ENCODE measurements around the gene GOSR1. TPM values are rescaled to one million over a fixed set of nuclear protein-coding genes. Genes with fewer than 3 reads are reported as not detected.
"Not testable (repeated sequence)": the region's sequence is repeated elsewhere in the genome, so short reads cannot be mapped to it uniquely, and the experiment has no call there.

Gene GOSR1
- total RNA-seq, 4 donors from 2014 or later = 28.9 to 55.4 (median 45.9) TPM

DNA sequence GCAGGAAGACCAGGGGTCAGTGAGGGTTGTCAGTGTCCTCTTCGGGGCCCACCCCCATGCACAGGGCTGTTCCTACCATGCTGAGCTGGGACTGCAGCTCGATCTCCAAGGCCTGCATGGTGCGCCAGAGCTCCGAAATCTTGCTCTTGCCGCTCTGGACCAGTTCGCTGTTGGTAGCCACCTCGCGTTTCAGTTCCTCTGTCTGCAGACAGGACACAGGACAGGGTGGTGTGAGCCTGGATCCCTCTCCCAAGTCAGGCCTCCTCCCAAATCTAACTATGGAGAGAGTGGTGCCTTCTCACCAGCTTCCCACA, 90.9 kb downstream of the GOSR1 start:
- DNase-seq = no peak
- Histone ChIP-seq H3K36me3 (no peaks in the 10 kb centered on the region), H3K9me3 (no peaks in the 10 kb centered on the region), H3K4me3 (no peak overlapping the region), H3K4me1 (no peaks in the 10 kb centered on the region), H3K27ac (no peak overlapping the region), H3K27me3 (no peaks in the 10 kb centered on the region)
- TF ChIP-seq, protein P1, sequence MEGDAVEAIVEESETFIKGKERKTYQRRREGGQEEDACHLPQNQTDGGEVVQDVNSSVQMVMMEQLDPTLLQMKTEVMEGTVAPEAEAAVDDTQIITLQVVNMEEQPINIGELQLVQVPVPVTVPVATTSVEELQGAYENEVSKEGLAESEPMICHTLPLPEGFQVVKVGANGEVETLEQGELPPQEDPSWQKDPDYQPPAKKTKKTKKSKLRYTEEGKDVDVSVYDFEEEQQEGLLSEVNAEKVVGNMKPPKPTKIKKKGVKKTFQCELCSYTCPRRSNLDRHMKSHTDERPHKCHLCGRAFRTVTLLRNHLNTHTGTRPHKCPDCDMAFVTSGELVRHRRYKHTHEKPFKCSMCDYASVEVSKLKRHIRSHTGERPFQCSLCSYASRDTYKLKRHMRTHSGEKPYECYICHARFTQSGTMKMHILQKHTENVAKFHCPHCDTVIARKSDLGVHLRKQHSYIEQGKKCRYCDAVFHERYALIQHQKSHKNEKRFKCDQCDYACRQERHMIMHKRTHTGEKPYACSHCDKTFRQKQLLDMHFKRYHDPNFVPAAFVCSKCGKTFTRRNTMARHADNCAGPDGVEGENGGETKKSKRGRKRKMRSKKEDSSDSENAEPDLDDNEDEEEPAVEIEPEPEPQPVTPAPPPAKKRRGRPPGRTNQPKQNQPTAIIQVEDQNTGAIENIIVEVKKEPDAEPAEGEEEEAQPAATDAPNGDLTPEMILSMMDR (IDR thresholded peaks at IDR 0.05) = no peak

DNA sequence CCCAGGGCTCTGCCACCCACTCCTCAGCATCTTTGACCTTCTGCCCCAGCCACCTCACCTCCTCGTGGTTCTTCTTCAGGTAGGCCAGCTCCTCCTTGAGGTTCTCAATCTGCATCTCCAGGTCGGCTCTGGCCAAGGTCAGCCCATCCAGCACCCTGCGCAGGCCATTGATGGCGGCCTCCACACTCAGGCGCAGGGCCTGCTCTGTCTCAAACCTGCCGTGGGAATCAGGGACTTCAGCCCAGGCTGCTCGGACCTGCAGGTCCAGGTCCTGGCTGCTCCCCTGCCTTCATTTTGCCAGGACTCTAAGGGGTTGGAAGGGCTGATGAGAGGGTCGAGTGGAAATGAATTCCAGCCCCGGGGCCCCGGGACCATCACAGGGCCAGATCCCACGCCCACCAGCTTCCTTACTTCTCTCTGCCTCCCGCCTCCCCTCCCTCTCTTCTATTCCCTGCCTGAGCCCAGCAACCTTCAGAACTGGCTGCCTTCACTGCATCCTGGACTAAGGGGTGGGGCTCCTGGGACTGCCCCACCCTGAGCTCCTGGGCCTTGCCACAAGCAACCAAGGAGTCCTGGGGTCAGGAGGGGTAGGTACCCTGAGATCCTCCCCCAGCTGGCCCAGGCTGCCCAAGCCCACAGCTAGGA, 92.4 kb downstream of the GOSR1 start:
- H3K4me1 ChIP-seq, H3K9me3 ChIP-seq, DNase-seq, H3K27ac ChIP-seq, H3K27me3 ChIP-seq, H3K36me3 ChIP-seq, H3K4me3 ChIP-seq: not testable (repeated sequence)

DNA sequence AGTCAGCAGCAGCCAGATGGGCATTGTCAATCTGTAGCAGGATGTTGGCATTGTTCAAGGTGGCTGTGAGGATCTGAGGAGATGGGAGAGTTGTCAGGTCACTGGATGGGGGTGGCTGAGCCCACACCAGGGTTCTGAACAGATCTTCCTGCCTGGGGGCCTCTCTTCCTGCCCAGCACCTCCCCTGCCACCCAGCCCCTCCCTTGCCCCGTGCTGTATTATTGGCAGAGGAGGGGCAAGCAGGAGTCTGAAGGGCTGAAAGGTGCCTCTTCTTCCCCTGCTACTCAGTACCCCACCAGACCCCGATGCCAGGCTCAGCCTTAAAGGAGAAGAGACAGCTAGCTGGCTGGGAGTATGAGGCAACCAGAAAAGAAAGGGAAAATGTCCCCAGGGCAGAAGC, 93.0 kb downstream of the GOSR1 start:
- H3K27ac ChIP-seq = no peak overlapping the region
- no peaks in the 10 kb centered on the region for H3K9me3 ChIP-seq
- no peak overlapping the region for H3K4me3 ChIP-seq
- no peak for DNase-seq
- no peaks in the 10 kb centered on the region for H3K36me3 ChIP-seq
- no peak for TF ChIP-seq POLR2A (IDR thresholded peaks at IDR 0.05)
- TF ChIP-seq, protein P1 (IDR thresholded peaks at IDR 0.05) = no peak
- no peaks in the 10 kb centered on the region for H3K4me1 ChIP-seq
- no peaks in the 10 kb centered on the region for H3K27me3 ChIP-seq

DNA sequence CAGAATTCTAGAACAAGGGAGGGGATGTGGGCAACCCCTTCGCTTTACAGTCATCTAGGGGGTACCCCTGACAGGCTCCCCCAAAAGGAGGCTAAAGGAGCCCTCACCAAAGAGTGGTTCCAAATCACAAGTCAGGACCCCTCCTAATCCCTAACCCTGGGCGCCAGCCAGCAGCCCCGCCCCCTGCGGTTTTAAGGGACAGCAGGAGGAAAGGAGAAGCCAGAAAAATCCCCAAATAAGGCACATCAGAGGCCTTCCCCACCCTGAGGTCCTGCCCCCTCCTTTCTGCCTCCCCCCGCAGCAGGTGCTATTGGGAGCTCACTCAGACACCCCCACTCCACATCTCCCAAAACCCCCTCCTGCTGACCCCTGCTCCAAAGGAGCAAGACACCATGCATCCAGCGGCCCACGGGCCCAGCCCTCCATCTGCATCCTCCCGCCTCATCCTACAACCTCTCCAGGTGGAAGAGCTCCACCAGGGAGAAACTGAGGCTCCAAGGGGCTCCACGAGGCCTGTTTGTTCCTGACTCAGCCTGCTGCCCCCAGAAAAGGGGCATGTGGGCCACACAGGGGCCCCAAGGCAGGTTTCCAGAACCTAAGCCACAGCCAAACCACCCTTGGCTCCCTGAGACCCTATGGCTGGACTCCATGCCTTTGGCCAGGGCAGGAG, 93.5 kb downstream of the GOSR1 start:
- Histone ChIP-seq H3K9me3 (no peaks in the 10 kb centered on the region), H3K4me3 (no peak overlapping the region), H3K4me1 (no peaks in the 10 kb centered on the region), H3K36me3 (no peaks in the 10 kb centered on the region), H3K27me3 (no peaks in the 10 kb centered on the region), H3K27ac (no peak overlapping the region)
- TF ChIP-seq, protein P1 (IDR thresholded peaks at IDR 0.05) = no peak
- no peak for TF ChIP-seq POLR2A (IDR thresholded peaks at IDR 0.05)
- DNase-seq = no peak

DNA sequence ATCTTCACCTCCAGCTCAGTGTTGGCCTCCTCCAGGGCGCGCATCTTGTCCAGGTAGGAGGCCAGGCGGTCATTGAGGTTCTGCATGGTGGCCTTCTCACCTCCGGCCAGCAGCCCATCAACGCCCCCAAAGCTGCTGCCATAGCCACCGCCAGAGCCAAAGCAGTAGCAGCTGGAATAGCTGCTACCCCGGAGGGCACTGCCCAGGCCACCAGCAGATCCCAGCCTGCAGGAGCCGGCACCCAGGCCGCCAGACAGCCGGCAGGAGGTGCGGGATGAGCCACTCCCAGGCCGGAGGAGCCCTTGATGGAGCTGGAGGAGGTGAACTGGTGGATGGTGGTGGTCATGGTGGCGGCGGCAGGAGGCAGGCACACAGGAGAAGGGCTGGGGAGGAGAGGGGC, 94.2 kb downstream of the GOSR1 start:
- not testable (repeated sequence) for H3K27ac ChIP-seq, H3K4me1 ChIP-seq, H3K9me3 ChIP-seq, H3K27me3 ChIP-seq, H3K36me3 ChIP-seq, H3K4me3 ChIP-seq, DNase-seq

DNA sequence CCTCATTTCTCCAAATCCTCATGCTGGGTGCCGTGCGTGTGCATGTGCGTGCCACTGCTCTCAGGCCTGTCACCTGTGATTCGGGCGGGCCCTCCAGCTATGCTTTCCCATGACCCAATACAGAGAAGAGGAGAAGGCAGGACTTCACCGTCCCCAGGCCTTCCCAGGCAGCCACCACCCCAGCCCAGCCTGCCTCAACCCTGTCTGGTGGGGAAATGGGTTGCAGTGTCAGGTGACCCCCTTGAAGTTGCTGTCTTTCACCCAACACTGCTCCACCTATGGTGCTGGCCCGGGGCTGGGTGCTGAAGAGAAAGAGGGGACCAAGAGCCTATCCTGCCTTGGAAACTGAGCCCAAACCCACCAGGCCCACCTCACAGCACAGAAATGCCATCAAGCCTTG, 94.7 kb downstream of the GOSR1 start:
- TF ChIP-seq, protein P1 (IDR thresholded peaks at IDR 0.05) = no peak
- no peak for TF ChIP-seq POLR2A (IDR thresholded peaks at IDR 0.05)
- Histone ChIP-seq H3K4me3 (no peak overlapping the region), H3K27me3 (no peaks in the 10 kb centered on the region), H3K27ac (no peak overlapping the region), H3K36me3 (no peaks in the 10 kb centered on the region), H3K9me3 (no peaks in the 10 kb centered on the region), H3K4me1 (no peaks in the 10 kb centered on the region)
- DNase-seq = no peak

DNA sequence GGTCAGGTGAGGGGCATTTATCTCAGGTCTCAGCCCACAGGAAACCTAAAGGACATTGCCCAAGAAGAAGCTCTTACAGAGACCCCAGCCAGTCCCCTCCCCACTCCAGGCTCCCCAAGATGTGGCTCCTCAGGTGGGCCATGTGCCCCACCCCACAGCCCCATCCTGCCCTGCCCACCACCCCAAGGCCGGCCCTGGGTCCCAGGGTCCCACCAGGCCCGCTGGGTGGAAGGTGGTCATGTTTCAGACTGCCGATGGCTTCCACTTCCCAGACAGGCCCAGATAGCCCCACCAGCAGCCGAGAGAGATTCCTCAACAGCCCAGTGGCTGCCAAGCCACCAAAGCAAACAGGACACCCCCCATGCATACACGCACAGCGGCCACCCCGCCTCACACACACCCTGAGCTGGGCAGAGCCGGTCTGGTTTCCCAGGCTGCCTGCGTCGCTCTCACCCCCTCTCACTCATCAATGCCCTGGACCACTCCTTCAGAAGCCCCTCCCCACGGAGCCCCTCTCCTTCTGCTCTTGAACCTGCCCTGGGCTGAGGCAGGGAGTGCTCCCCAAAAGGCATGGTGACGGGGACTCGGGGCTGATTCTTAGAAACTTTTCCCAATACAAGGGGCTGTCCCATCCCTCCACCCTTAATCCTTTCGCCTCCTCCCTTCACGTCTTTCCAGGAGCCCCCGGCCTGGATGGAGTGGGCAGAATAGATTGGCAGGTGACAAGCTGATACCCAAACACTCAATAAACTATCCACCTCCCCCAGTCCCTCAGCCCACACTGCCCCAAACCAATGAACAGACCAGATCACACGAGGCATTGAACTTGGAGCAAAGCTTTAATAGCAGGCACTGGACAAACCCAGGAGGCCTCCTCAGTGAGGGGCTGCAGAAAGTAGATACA, 95.7 kb downstream of the GOSR1 start:
- H3K9me3 ChIP-seq, H3K27ac ChIP-seq, H3K27me3 ChIP-seq, H3K36me3 ChIP-seq, H3K4me3 ChIP-seq, H3K4me1 ChIP-seq, DNase-seq: not testable (repeated sequence)

Data from Peyer's patch (tissue), 4 donors.